Fibroblast of pulmonary artery (primary cell): Measurements from ENCODE around the gene PSPN.
A peak's percentile ranks its signal among the peaks of the same experiment; 100 is the strongest.

Source experiments
- DNase-seq: peaks from one replicate; pipeline ENCODE4 v3.0.0-alpha.2; 2010; ENCODE audit warnings: low read depth
- H3K4me3 ChIP-seq: replicated peaks from 2 replicates; pipeline ENCODE4 v1.5.1; 2011; ENCODE audit warnings: low read depth, mild to moderate bottlenecking, control low read depth, low read length, moderate library complexity
- TF ChIP-seq, protein P1 (sequence below): IDR thresholded peaks from 2 replicates; pipeline ENCODE4 v1.5.1; 2011; ENCODE audit warnings: mild to moderate bottlenecking, control low read depth, low read length, inconsistent platforms; ENCODE audit errors: missing control alignments

Gene PSPN

DNA sequence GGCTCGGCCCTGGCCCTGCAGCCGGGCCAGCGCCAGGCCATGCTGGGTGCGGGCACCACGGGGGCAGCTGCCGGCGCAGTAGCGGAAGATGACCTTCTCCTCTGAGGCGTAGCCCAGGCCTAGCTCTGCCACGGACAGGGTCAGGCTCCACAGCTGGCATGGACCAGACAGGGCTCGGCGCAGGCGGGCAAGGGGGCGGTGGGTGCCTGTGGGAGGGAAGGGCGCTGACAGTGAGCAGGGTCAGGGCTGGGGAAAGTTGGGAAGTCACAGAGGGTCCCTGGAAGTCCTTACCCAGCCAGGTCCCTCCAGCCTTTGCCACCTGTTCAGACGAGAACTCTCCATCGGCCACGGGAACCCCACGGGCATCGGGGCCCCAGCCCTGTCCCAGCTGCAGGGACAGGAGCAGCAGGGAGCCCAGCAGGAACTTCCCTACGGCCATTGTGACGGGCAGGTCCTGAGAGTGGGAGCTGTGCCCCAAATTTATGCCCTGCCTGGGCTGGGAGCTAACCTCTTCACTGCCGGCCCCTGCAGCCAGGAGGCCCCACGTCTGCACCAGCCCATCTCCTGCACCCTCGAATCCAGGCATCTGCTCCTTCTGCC, at the start of gene PSPN:
Gene PSPN, minus strand, starts transcription at position 523 of the 600 bp plus-strand sequence. Its CDS starts 84 bp downstream, at position 439.
- TF ChIP-seq, protein P1, sequence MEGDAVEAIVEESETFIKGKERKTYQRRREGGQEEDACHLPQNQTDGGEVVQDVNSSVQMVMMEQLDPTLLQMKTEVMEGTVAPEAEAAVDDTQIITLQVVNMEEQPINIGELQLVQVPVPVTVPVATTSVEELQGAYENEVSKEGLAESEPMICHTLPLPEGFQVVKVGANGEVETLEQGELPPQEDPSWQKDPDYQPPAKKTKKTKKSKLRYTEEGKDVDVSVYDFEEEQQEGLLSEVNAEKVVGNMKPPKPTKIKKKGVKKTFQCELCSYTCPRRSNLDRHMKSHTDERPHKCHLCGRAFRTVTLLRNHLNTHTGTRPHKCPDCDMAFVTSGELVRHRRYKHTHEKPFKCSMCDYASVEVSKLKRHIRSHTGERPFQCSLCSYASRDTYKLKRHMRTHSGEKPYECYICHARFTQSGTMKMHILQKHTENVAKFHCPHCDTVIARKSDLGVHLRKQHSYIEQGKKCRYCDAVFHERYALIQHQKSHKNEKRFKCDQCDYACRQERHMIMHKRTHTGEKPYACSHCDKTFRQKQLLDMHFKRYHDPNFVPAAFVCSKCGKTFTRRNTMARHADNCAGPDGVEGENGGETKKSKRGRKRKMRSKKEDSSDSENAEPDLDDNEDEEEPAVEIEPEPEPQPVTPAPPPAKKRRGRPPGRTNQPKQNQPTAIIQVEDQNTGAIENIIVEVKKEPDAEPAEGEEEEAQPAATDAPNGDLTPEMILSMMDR, result no peak
- DNase-seq, result no peak
- H3K4me3 ChIP-seq, result no peak within 1 kb of the TSS

DNA sequence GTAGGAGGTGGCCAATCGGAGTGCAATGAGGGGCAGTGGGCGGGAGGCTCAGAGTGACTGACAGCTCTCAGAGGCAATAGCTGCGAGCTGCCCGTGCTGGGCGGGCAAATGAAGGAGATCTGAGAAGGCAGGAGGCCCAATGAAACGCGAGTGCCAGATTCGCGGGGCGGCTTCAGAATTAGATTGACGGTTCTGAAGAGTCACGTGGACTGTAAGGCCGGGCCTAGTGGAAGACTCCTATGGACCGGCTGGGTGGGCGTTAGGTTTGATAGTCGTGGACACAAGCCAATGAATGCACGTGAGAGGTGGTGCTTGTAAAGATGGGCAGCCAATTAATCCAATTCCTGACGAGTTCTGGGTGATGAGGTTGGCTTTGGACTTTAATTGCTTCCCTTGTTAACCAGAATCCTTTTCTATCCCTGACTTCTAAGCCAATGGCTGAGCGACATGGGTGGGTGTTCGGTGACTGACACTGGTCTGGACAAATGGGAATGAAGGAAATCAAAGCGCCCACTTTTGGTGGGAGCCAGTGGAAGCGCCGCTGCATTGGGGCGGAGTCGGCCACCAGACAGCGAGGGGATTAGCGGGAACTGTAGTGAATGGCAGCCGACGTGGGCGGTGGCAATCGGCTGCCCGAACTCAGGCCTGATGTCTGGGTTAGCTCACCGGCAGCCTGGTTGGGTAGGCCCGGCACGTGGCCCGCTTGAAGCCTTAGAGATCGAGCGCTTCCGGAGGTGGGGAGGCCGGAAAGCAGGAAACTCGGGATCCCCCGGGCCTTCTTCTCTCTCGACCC, 49.4 kb upstream of the PSPN start:
- TF ChIP-seq, protein P1, result no peak
- peak; percentile 100 for DNase-seq
- no peak overlapping the region for H3K4me3 ChIP-seq

GRCh38 chr19:6424195-6424938, 48.6 kb upstream of the PSPN start, which contains the start of gene KHSRP:
Gene KHSRP (minus strand): TSS chr19:6424811. CDS start chr19:6424701, 110 bp downstream.
- TF ChIP-seq, protein P1, result no peak
- peak within 1 kb of the TSS; percentile 95 for H3K4me3 ChIP-seq
- DNase-seq, result no peak

GRCh38 chr19:6423499-6424194, 47.9 kb upstream of the PSPN start:
- DNase-seq, result peak; percentile 55
- TF ChIP-seq, protein P1, result no peak
- H3K4me3 ChIP-seq, result peak overlapping the region; percentile 95

- TF ChIP-seq, protein P1, result no peak
- no peak overlapping the region for H3K4me3 ChIP-seq
- DNase-seq, result no peak
These were observed 45.6 kb upstream of the PSPN start for GRCh38 chr19:6421075-6422014.
